ENCODE measurements around the gene EIF2S3B.

DNA sequence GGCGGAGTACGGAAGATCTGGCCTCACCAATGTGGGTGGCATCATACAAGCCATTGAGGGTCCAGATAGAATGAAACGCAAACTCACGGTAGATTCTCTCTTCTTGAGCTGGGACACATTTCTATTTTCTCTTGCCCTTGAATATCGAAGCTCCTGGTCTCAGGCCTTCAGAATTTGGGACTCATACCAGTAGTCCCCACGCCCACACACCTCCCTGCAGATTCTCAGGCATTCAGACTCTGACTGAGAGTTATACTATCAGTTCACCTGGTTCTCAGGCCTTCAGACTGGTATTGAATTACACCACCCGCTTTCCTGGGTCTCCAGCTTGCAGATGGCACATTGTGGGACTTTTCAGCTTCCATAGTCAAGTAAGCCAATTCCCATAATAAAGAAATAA lies 37.8 kb downstream of the EIF2S3B start:
- TF ChIP-seq, protein P1, sequence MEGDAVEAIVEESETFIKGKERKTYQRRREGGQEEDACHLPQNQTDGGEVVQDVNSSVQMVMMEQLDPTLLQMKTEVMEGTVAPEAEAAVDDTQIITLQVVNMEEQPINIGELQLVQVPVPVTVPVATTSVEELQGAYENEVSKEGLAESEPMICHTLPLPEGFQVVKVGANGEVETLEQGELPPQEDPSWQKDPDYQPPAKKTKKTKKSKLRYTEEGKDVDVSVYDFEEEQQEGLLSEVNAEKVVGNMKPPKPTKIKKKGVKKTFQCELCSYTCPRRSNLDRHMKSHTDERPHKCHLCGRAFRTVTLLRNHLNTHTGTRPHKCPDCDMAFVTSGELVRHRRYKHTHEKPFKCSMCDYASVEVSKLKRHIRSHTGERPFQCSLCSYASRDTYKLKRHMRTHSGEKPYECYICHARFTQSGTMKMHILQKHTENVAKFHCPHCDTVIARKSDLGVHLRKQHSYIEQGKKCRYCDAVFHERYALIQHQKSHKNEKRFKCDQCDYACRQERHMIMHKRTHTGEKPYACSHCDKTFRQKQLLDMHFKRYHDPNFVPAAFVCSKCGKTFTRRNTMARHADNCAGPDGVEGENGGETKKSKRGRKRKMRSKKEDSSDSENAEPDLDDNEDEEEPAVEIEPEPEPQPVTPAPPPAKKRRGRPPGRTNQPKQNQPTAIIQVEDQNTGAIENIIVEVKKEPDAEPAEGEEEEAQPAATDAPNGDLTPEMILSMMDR (IDR thresholded peaks at IDR 0.05 in 4 of 5, conservative IDR thresholded peaks at IDR 0.05 in 1 of 5) = no peak
- no peak for TF ChIP-seq POLR2A (IDR thresholded peaks at IDR 0.05)

Measured in gastrocnemius medialis (tissue), 4 donors.